NCI-H1092 treated with DMSO at 0.1 percent for 48 hours (cell line): ENCODE measurements around the gene PPP2R5C.
"Not testable (repeated sequence)": the region's sequence is repeated elsewhere in the genome, so short reads cannot be mapped to it uniquely, and the experiment has no call there.

Source experiments
- DNase-seq: peaks from one replicate; lab custom pipeline; 2025; lab: John Stamatoyannopoulos, UW

Gene PPP2R5C

GRCh38 chr14:101966742-101967141, 205.2 kb downstream of the PPP2R5C start:
- DNase-seq = no peak

GRCh38 chr14:101968186-101968585, 206.7 kb downstream of the PPP2R5C start:
- no peak for DNase-seq

- no peak for DNase-seq
These were observed 208.0 kb downstream of the PPP2R5C start for GRCh38 chr14:101969481-101969880.

- no peak for DNase-seq
These were observed 209.4 kb downstream of the PPP2R5C start for GRCh38 chr14:101970830-101971400.

- DNase-seq = not testable (repeated sequence)
These were observed 209.9 kb downstream of the PPP2R5C start for GRCh38 chr14:101971458-101971857.

GRCh38 chr14:101972126-101972866, 210.8 kb downstream of the PPP2R5C start:
- no peak for DNase-seq

GRCh38 chr14:101973356-101973755, 211.8 kb downstream of the PPP2R5C start:
- no peak for DNase-seq

- no peak for DNase-seq
These were observed 213.7 kb downstream of the PPP2R5C start for GRCh38 chr14:101975231-101975630.
